D721Med (cell line): ENCODE data around the gene HNRNPA3.

Experiments used
- DNase-seq: peaks from one replicate; pipeline ENCODE4 v3.0.0; 2011; ENCODE audit warnings: low spot score; ENCODE audit not compliant: insufficient read length
- FAIRE-seq: peaks from 2 replicates; lab custom pipeline; 2011; peaks lifted over from hg19 to GRCh38; lab: Jason Lieb, UNC
- TF ChIP-seq, protein P1 (sequence below): IDR thresholded peaks from 2 replicates; pipeline ENCODE4 v1.5.1; 2012; ENCODE audit warnings: mild to moderate bottlenecking, control low read depth; ENCODE audit not compliant: insufficient read depth; ENCODE audit errors: missing control alignments

Gene HNRNPA3

DNA sequence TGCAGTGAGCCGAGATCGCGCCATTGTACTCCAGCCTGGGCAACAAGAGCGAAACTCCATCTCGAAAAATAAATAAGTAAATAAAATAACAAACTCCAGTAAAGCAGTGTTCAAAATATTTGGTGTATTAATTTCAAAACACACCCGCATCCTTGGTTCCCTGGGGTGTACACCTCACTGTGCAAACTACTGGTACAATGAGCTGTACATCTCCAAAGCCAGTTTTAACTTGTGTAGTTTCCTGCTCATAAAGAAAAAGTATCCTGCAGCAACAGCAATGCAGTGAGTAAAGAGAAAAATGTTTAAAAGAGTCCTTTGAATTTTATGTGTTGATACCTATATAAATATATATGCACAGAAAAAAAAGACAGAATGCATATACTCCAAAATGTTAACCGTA, 56.3 kb downstream of the HNRNPA3 start:
- no peak for FAIRE-seq
- TF ChIP-seq, protein P1, sequence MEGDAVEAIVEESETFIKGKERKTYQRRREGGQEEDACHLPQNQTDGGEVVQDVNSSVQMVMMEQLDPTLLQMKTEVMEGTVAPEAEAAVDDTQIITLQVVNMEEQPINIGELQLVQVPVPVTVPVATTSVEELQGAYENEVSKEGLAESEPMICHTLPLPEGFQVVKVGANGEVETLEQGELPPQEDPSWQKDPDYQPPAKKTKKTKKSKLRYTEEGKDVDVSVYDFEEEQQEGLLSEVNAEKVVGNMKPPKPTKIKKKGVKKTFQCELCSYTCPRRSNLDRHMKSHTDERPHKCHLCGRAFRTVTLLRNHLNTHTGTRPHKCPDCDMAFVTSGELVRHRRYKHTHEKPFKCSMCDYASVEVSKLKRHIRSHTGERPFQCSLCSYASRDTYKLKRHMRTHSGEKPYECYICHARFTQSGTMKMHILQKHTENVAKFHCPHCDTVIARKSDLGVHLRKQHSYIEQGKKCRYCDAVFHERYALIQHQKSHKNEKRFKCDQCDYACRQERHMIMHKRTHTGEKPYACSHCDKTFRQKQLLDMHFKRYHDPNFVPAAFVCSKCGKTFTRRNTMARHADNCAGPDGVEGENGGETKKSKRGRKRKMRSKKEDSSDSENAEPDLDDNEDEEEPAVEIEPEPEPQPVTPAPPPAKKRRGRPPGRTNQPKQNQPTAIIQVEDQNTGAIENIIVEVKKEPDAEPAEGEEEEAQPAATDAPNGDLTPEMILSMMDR: no peak
- DNase-seq: no peak

- DNase-seq (no peak), FAIRE-seq (no peak)
- TF ChIP-seq, protein P1: no peak
These were observed 57.9 kb downstream of the HNRNPA3 start for GRCh38 chr2:177270531-177270930.

DNA sequence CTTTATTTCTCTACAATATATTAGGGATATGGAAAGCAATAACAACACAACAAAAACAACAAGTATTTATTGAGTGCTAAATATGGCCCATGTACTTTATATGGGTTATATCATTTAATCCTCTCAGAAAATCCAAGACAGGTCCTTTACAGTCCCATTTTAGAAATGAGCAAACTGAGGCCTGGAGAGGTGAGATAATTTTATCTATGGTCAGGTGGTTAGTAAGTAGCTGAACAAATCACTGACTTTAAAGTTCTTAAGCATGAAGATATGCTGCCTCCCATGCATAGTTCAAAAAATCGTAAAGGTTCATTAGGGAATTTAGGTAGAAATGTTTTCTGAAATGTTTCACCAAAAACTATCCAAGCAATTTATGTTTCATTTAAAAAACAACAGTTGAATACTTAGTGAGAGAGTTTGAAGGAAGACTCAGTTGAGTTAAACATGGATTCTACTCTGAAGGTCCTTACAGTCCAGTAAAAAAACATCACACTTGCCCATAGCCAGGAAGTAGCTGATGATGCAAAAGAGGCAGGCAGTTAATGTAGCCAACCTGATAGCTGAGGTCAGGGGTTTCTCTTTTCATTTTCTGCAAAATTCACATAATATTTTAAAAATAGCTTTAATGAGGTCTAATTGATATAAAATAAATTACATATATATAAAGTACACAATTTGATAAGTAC, 59.5 kb downstream of the HNRNPA3 start:
- DNase-seq: no peak
- TF ChIP-seq, protein P1: no peak
- no peak for FAIRE-seq

GRCh38 chr2:177272765-177273164, 60.2 kb downstream of the HNRNPA3 start:
- DNase-seq (no peak), FAIRE-seq (no peak)
- TF ChIP-seq, protein P1: no peak

DNA sequence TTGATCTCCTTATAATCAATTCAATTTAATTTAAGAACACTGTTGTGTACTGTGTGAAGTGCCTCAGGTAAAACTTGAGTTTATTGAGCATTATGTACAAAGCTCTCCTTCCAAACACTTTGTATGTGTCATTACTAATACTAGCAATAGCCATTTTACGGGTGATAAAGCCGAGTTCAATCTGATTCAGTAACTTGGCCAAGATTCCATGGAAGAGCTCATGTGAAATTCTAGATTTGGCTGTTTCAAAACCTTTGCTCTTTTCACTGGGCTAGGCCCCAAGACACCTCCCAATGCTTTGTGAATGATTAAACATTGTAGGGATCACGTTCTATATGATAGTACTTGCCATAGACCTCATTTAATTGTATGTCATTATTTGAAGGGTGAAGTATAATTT, 60.8 kb downstream of the HNRNPA3 start:
- TF ChIP-seq, protein P1: no peak
- FAIRE-seq (no peak), DNase-seq (no peak)
